ENCODE data around the gene SETD6.

- no peak for TF ChIP-seq CTCF (IDR thresholded peaks at IDR 0.05; ENCODE audit: low read length)
- TF ChIP-seq EZH2 (optimal IDR thresholded peaks at IDR 0.05; ENCODE audit: low read depth, low read length): no peak
- no peak for TF ChIP-seq EZH2phosphoT487 (IDR thresholded peaks at IDR 0.05; ENCODE audit: low read length)
Measured at GRCh38 chr16:58475091-58475619, 40.2 kb upstream of the SETD6 start.

Data from MM.1S (cell line).